Activated CD4-positive, alpha-beta T cell treated with anti-CD3 and anti-CD28 coated beads for 48 hours (primary cell): Measurements from ENCODE around the gene CYYR1.

Experiments
- DNase-seq: peaks from one replicate; pipeline ENCODE4 v3.0.0-alpha.2; 2020

Gene CYYR1

GRCh38 chr21:26423511-26423910 lies 149.6 kb downstream of the CYYR1 start:
- DNase-seq, result no peak

DNA sequence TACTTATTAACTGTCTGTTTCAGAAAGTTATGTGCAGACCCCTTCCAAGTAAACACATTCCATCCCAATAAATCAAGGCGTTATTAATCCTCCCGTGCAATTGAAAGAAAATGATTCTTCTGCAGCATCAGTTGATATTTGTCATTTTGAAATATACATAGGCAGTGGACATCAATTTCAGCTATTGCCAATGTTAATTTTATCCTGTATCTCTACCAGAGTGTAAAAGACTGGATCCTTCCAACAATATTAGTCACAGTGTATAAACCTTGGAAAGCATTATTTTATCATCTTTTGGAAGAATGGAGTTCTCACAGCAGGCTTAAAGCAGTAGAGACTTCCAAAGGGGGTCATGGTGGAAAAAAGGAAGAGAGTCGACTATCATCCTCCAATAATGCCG lies 150.4 kb downstream of the CYYR1 start:
- no peak for DNase-seq

DNA sequence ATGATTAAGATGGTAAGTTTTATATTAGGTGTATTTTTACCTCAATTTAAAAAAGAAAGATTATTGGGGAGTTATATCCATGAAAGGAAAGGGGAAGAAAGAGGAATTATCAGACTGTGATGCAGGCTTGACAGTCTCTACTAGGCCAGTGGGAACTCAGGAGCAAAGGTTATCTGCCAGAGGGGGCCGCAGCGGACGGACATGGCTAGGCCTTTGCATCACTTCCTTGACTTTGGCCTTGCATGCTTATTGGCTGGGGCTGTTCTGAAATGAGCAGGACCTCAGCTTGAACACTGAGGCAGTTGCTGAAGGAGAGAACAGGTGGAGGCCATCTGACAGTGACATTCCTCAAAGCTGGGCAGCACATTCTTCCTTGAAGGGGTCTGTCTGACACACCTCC lies 150.9 kb downstream of the CYYR1 start:
- DNase-seq, result no peak

DNA sequence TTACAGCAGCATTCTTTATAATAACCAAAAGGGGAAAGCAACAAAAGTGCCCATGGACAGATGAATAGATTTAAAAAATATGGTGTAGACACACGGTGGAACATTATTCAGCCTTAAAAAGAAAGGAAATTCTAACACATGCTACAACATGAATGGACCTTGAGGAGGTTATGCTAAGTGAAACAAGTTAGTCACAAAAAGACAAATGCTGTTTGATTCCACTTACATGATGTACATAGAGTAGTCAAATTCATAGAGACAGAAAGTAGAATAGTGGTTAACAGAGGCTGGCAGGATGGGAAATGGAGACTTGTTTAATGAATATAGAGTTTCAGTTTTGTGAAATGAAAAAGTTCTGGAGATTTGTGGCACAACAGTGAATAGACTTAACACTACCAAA lies 151.4 kb downstream of the CYYR1 start:
- no peak for DNase-seq
